H54 (cell line): ENCODE results near the gene FBXO10.

ENCODE experiments used
- DNase-seq: peaks from one replicate; pipeline ENCODE4 v3.0.0; 2011; ENCODE audit warnings: low spot score, mixed read lengths; ENCODE audit not compliant: insufficient read length
- FAIRE-seq: peaks from 3 replicates; lab custom pipeline; 2011; peaks lifted over from hg19 to GRCh38; lab: Jason Lieb, UNC
- POLR2A ChIP-seq: IDR thresholded peaks from 2 replicates; pipeline ENCODE4 v1.6.1; 2011; ENCODE audit warnings: low read depth, mild to moderate bottlenecking, low read length

Gene FBXO10, protein sequence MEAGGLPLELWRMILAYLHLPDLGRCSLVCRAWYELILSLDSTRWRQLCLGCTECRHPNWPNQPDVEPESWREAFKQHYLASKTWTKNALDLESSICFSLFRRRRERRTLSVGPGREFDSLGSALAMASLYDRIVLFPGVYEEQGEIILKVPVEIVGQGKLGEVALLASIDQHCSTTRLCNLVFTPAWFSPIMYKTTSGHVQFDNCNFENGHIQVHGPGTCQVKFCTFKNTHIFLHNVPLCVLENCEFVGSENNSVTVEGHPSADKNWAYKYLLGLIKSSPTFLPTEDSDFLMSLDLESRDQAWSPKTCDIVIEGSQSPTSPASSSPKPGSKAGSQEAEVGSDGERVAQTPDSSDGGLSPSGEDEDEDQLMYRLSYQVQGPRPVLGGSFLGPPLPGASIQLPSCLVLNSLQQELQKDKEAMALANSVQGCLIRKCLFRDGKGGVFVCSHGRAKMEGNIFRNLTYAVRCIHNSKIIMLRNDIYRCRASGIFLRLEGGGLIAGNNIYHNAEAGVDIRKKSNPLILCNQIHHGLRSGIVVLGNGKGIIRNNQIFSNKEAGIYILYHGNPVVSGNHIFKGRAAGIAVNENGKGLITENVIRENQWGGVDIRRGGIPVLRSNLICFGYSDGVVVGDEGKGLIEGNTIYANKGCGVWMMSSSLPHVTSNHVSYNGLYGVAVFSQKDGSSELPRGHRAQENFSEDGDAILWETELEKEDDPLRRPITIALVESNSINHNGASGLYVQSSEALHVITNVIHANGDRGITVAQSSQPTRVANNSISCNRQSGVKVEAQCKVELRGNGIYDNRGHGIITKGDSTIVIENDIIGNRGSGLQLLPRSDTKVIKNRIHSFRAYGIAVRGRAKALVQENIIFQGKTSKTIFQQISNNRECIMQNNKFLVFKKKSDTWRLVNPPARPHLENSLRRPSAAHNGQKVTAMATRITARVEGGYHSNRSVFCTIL

DNA sequence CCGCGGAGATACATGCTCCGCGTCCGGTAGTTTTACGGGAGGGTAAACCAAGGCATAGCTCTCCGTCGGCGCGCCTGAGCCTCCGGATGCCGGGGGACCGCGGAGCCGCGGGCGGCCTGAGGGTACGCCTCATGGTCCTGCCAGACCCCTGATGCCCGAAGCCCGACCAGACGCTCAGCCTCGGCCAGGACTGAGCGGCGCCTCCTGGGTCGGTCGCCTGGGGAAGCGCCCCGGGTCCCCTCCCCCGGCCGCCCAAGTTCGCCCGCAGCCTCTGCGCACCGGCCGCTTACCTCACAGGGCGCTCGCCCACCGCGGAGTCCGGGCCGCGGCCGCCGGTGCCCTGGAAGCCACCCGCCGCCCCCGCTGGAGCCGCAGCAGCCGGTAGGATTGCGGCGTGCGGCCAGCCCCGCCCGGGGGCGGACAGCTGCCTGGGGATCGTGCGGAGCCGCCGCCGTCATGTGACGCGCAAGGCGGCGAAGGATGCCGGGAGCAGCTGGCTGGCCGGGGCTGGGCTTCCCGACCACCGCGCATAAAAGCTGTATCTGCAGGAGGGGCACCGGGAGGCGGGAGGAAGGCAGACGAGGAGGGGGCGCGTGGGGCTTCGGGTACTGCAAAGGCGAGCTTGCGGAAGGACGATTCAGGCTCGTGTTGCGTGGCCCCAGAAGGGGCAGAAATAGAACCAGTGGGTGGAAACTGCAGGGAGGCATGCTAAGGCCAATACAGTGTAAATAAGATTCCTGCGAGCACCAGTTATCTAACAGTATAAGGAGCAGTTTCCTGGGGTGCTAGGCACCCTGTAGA, at the start of gene FBXO10:
Gene FBXO10, minus strand, starts transcription at position 460 of the 801 bp plus-strand sequence. CDS start 34,612 bp downstream, outside the sequence.
- FAIRE-seq (no peak), DNase-seq (no peak)
- peak; percentile 11; the same call in 1 of the 2 replicates for TF ChIP-seq POLR2A

DNA sequence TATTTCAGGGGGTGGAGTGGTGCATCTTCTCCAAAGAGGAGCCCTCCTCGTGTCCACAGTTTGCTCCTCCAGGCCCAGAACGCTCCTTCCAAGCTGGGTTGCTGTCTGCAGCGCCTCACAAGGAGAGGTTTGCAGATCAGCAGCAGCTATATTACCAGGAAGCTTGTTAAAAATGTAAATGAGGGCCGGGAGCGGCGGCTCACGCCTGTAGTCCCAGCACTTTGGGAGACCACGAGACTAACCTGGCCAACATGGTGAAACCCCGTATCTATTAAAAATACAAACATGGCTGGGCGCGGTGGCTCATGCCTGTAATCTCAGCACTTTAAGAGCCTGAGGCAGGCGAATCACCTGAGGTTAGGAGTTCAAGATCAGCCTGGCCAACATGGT, 49.6 kb upstream of the FBXO10 start:
- DNase-seq (no peak), FAIRE-seq (no peak)
- no peak for TF ChIP-seq POLR2A

DNA sequence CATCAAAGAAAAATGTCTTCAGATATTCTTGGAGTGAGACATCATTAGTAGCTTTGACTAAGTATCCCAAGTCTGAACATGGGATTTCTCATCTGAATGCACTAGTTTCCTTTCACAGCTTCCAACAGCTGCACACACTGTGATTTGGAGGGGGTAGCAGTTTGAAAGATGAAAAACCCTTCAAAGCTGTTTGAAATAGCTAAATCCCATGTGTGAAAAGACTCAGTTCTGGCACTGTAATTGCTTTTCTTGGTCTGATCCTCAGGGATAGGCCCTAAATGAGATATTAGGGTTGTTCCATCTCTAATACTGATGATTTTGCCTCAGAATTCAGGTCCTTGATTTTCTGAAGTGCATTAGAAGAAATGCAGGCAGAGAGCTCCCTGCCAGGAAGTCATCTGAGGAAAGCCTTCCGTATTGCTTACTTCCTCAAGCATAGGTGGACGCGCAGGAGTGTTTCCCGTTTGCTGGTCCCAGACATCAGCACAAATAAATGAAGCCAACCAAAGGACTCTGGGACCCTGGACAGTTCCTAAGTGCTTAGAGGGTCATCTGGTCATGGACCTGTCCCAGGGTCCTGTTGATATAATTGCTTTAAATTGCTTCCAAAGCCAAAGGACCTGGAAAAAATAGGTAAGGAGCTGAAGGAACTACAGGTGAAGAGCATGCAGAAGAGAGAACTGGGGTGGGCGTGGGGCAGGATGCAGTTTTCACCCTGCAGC, 49.0 kb upstream of the FBXO10 start:
- no peak for FAIRE-seq
- no peak for DNase-seq
- no peak for TF ChIP-seq POLR2A

DNA sequence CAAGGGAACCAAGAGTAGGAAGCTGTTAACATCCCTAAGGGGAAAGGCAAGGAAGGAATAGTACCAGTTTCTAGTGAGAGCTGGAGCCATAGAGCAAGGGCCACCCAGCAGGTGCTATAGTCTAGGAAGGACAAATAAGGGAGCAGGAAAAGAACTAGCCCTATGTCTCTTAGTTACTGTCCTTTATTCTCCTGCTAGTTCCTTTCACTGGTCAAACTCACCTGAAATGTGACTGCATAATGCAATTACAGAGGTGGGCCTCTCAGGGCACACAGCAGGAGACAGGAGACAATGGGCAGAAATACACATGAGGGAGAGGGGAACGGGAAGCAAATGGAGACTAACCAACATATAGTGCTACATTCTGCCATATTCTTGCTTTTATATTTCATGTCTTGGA, 47.9 kb upstream of the FBXO10 start:
- FAIRE-seq, result no peak
- TF ChIP-seq POLR2A, result no peak
- no peak for DNase-seq

DNA sequence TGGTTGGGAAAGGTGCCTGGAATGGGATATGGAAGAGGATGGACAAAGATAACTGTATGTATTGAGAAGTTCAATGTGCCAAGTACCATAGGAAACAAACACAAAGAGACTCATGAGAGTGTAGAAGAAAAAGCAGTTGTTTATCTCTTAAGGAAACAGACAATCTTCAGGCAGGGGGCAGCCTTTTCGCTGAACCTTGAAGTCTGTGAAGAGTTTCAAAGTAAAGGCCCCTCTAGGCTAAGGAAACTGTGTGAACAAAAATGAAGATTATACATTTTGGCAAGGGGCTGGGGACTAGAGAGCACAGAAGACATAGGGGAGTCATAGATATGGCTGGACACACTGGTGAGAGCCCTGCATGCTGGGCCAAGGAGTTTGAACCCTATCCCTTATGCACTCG, 47.1 kb upstream of the FBXO10 start:
- no peak for DNase-seq
- no peak for FAIRE-seq
- no peak for TF ChIP-seq POLR2A

DNA sequence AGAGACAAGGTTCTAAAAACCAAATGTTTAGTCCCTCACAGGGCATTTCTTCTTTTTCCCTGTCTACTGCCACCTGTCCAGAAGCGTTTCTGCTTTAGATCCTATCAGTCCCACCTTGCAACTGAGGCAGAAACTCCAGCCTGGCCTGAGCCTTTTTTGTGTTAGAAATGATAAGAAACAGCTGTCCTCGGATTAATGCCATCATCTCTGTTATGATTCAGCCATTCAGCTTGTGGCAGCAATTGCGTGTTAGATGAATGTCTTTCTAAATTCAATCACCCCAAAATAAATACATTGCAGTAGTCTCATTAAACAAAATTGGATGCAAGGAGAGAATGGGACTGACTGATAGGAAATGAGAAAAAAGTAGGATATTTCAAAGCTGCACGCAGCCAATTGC, 46.3 kb upstream of the FBXO10 start:
- TF ChIP-seq POLR2A, result no peak
- FAIRE-seq (no peak), DNase-seq (no peak)

DNA sequence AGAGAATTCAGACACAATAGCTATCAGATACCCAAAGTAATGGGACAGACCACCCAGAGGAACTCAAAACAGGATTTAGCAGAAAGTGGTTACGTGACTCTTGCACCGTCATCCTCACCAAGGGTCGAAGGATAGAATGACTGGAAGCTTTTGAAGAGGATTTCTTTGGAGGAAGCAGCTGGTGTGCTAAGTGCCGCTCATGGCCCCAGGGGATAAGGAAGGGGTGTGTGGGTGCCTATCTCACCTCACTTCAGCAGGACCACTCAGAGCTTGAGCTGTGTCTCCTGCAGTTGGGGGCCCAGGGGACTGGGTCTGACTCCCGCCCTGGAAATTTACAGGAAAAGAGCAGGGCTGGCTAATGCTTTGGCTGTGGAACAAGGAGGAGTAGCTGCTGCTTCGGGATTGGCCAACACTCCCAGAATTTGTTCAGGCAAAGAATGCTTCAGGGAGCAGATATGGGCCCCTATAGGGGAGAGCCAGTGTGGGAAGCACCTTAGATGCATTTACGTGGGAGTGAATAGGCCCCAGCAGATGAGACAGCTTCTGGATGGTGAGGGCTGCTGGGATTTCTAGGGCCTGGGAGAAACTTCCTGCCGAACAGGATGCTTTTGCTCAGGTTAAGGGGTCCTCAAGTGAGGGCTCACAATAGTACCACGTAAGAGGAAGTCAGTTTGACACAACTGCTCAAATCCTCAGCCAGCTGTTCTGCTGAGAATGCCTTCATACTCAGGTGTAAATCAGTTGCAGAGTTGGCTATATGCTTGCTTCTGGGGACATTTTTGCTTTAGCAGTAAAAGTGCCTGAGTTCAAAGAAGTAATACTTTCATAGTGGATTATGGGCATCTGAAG, 45.3 kb upstream of the FBXO10 start:
- no peak for TF ChIP-seq POLR2A
- DNase-seq (no peak), FAIRE-seq (no peak)

DNA sequence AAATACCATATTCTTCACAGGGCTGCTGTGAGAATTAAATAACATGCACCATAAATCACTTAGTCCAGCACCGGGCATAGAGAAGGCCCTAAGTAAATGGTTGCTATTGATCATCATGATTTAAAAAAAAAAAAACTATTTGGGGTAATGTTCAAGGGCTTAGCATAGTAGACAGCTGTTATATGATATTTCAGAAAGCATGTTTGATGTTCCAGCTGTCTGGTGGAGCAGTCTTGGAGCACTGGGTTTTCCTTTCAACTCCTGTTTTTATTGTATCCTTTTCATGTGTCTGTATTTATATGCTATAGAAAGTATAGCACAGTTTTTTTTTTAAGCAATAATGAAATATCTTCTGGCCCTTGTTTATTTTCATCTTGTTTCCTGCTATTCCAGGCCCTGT, 44.2 kb upstream of the FBXO10 start:
- FAIRE-seq (no peak), DNase-seq (no peak)
- no peak for TF ChIP-seq POLR2A

DNA sequence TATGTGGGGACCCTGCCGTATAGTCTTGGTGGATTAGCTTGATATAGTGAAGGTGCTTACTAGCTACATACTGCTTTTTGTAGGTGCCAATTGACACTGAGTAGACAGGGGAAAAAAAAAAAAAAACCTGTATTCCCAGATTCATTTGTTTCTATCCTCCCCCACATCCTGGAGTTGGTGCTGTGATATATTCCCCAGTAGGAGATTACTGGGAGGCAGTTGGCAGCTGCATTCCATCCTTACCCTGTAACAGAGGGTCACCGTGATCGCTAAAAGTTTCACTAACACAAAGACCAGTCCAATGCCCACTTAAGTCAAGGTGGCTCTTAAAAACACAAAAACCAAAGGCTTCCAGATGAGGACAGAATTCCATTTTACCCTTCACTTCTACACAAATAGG, 43.6 kb upstream of the FBXO10 start:
- no peak for DNase-seq
- no peak for TF ChIP-seq POLR2A
- no peak for FAIRE-seq

DNA sequence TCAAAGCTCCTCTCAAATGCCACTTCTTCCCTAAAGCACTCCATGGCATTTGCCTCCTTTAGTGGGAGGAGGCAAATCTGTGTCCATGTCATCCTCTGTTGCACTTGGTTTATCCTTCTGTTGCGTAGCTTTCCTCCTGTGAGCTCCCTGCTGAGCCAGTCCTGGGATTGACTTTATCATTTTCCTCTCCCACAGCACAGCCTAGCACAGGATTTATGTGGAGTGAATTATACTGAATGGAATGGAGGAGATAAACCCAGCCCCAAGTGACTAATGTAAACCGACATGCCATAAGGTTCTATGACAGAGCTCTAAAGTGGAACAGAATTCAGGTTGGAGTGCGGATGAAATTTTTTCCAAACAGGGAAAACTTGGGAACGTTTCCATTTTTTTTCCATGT, 42.6 kb upstream of the FBXO10 start:
- DNase-seq, result peak; percentile 18
- no peak for TF ChIP-seq POLR2A
- FAIRE-seq, result peak; percentile 87

DNA sequence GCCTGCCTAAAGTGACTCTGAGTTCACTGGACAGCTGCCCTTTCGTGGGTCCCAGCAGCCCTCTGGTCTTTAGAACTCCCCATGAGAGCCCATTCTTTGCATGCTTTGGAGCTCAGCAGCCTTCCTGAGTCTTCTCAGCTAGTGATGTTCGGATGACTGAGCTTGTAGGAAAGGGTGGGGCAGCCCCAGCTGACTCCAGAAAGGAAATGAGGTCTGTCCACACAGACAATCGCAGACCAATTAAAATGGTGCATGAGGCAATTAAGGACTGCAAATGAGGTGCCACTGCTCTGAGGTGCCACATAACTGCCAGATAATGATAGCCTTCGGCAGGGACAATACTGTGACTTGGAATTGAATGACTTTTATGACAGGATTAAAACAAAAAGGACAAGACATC, 41.7 kb upstream of the FBXO10 start:
- DNase-seq, result peak; percentile 19
- FAIRE-seq, result peak; percentile 86
- TF ChIP-seq POLR2A, result no peak

DNA sequence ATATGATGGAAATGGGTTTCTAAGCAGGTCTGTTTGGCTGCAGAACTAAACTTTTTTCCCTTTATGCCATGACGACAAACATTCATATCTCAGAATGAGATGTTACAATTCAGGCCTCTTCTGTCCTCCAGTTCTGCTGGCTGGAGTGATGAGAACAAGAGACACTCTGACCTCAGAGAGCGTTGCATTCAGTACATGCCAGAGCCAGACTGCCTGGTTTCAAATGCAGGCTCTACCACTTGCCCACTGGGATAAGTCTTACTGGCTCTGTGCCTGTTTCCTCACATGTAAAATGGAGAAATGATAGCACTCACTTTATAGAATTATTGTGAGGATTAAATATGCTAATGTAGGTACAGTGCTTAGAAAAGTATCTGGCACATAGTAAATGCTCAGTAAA, 41.0 kb upstream of the FBXO10 start:
- TF ChIP-seq POLR2A, result no peak
- DNase-seq (no peak), FAIRE-seq (no peak)

DNA sequence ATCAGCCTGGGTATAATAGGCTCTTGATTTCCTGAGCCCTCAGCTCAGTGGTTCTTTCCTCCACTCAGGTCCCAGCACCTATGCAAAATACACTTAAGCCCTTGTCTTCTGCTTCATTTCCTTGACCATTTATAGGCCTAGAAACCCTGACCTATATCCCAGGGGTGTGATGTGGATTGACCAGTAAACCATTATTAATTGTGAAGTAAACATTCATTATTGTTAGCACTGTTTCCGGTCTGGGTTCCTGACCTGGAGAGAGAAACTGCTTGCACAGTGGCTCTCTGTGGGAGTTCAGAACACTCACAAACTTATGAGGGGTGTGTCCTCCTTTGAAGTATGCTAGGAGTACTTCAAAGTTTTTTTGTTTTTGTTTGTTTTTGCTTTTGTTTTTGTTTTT, 35.8 kb upstream of the FBXO10 start:
- TF ChIP-seq POLR2A, result no peak
- no peak for DNase-seq
- no peak for FAIRE-seq
